NAMALWA (cell line): ENCODE results near the gene ALOX15.
"Not testable (repeated sequence)": the region's sequence is repeated elsewhere in the genome, so short reads cannot be mapped to it uniquely, and the experiment has no call there.

ENCODE experiments used
- DNase-seq: peaks from one replicate; pipeline ENCODE4 v3.0.0-alpha.2; 2015; ENCODE audit warnings: low spot score

ALOX15 gene, protein sequence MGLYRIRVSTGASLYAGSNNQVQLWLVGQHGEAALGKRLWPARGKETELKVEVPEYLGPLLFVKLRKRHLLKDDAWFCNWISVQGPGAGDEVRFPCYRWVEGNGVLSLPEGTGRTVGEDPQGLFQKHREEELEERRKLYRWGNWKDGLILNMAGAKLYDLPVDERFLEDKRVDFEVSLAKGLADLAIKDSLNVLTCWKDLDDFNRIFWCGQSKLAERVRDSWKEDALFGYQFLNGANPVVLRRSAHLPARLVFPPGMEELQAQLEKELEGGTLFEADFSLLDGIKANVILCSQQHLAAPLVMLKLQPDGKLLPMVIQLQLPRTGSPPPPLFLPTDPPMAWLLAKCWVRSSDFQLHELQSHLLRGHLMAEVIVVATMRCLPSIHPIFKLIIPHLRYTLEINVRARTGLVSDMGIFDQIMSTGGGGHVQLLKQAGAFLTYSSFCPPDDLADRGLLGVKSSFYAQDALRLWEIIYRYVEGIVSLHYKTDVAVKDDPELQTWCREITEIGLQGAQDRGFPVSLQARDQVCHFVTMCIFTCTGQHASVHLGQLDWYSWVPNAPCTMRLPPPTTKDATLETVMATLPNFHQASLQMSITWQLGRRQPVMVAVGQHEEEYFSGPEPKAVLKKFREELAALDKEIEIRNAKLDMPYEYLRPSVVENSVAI

GRCh38 chr17:4641297-4642195 lies at the start of gene ALOX15:
TSS of gene ALOX15 (minus strand) at chr17:4641678. CDS start at chr17:4641651, 27 bp downstream.
- DNase-seq = no peak

DNA sequence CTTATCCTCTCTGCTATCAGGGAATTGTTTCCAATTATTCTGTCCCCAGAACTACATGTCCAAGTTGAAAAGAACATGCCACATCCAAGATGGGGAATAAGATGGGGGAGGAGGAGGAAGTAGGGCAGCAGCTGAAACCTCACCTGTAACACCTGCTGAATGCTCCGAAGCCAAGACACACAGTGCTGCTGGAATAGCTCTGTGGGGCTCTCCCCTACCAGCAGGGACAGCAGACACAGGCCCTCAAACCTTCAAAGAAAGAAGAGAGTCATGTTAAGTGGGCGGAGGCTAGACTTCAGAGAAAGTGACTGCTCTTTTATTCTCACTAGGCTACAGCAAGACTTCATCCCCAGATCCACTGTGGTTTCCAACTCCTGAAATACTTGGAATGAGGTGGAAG lies 49.3 kb upstream of the ALOX15 start:
- no peak for DNase-seq

- not testable (repeated sequence) for DNase-seq
These were observed 48.4 kb upstream of the ALOX15 start for GRCh38 chr17:4689872-4690271.

DNA sequence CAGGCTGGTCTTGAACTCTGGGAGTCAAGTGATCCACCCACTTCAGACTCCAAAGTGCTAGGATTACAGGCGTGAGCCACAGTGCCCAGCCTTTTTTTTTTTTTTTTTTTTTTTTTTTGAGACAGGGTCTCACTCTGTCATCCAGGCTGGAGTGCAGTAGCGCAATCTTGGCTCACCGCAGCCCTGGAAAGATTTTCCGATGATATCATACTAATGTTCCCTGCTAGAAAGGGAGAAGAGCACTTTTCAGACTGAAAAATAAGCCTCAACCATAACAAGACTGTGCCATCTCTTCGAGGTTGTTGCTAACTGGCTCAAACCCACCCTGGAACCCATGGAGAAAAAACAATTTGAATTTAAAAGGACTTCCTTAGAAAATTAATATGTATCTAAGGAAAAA lies 42.3 kb upstream of the ALOX15 start:
- DNase-seq = not testable (repeated sequence)

DNA sequence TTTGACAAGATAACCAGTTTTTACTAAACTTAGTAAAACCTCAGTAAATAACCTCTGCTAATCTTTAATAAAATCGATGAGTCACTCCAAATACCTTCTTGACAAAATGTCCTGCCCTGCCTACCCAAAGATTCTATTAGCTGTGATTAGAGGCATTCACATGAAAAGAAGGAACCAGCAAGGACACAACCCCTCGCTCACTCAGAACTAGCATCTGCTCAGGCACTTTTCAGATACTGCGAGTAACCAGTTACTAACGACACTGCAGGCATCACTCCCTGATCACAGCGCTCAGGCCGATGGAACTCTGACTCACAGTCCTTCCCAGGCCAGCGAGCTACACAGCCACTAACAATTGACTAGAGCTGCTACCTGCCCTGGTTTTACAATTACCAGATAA lies 38.2 kb upstream of the ALOX15 start:
- DNase-seq = no peak

DNA sequence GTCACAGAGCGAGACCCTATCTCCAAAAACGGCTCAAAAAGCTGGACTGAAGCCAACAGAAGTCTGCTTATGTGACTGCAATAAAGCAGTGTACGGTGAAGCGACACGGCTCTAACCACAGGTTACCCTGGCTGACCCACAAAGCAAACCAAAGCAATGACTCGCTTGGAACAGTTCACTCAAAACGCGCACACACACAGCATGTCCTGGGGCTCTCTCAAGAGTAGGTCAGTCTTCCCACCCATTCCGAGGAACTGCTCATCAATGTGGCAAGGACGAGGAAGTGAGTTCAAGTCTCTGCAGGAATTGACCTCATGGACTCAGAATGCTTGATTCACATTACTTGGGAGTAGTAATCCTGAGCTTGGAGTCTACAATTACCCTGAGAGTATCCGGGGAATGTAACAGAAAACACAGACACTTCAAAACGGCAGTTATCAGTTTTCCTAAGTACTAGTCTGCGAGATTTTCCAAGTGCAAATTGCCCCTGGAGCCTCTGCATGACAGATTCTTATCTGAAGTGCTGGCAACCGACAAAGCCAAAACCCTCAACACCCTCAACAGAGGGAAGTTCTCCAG lies 37.1 kb upstream of the ALOX15 start:
- no peak for DNase-seq

GRCh38 chr17:4676791-4677190 lies 35.3 kb upstream of the ALOX15 start:
- no peak for DNase-seq

DNA sequence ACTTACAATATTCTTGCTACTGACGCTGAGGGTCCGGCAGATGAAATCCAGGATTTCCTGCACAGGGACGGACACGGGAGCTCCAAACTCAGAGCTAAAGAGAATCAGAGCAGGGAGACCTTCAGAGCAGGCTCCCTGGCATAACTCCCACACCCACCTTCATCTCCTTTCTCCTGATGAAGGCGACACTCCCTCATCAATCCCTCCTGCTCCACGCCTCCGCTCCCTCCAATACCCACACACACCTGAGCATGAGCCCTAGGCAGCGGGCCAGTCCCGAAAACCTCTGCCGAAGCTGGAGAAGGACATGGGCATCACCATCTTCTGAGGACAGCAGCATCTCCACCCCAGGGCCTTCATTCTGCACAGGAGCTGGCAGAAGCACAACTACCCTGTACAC lies 34.3 kb upstream of the ALOX15 start:
- DNase-seq = no peak

DNA sequence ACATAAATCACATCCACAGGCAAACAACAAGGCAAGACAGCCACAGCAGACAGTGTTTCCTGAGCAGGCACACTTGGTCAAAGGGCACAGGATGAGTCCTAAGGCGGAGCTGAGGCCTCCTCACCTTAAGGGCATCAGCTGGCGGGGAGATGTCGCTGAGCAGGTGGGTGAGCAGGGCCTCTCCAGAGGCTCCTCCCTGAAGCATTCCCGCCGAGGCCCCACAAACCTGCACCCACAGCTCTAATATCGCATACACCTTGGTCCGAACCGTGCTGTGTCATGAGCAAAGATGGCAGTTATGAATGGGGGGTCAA lies 33.2 kb upstream of the ALOX15 start:
- no peak for DNase-seq

DNA sequence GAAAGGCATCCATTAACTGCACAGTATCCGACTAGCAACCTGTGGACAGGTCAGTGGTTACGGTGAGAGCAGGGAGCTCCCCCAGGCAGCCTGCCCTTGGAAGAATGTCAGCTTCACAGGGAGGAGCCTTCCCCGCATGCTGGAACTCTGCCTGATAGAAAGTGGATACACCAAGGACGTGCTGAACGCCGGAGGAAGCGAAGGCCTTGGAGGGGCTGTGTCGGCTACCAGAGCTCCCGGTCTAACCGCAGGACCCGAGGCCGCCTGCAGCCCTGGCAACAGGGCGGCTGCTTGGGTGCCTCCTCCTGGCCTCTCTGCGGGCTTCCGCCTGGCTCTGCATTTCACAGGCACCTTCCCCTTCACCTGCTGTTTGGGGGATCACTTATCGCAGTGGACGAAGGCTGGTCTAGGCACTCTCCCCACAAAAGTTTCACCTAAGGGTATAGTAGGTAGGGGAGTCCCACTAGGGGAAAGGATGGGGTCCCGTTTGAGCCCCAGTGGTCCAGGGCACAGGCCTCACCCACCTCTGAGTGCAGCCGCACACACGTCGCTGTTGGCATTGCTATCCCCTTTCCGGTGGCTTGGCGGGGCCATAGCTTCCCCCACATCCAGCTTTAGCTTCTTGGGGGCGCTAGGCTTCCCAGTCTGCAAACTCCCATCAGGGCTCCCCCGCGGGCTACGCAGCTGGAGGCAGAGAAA lies 32.7 kb upstream of the ALOX15 start:
- no peak for DNase-seq

GRCh38 chr17:4673169-4673568 lies 31.7 kb upstream of the ALOX15 start:
- no peak for DNase-seq

GRCh38 chr17:4672751-4673150 lies 31.3 kb upstream of the ALOX15 start:
- no peak for DNase-seq

DNA sequence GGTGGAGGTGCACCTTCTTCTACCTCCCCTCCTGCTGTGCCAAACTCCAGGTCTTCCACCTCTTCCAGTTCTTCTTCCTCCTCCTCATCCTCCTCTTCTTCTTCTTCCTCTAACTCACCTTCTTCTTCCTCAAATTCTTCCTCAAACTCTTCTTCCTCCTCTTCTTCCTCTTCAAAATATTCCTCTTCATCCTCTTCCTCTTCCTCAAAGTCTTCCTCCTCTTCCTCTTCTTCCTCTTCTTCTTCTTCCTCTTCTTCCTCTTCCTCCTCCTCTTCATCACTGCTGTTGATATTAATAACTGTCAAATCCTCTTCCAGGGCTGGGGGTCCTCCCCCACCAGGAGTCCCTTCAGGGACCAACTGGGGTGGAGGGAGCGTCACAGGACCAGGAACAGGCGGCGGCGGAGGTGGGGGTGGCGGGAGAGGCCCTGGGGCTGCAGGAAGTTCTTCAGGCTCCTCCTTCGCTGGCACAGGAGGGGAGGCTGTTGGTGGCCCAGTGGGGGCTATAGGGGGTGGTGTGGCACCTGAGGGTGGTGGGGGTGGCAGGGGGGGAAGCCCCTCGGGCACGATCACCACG lies 30.7 kb upstream of the ALOX15 start:
- DNase-seq = no peak

- no peak for DNase-seq
These were observed 25.7 kb upstream of the ALOX15 start for GRCh38 chr17:4667166-4667565.

DNA sequence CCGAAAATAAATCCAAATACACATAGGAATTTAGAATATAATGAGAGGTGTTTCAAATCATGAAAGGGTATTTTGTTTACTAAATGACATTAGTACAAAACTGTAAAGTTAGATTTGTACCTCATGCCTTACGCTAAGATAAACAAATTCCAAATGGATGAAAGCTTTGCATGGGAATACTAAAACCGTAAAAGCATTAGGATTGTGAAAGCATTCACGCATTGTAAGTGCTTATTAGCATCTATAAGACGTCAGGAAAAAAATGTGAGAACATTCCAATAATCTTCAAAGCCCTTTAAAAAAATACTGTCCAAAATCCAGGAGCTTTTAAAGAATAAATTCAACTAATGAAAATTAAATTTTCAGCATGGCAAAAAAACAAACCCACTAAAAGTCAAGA lies 24.8 kb upstream of the ALOX15 start:
- DNase-seq = no peak

GRCh38 chr17:4665027-4665426 lies 23.5 kb upstream of the ALOX15 start:
- DNase-seq = no peak

GRCh38 chr17:4664230-4664629 lies 22.8 kb upstream of the ALOX15 start:
- DNase-seq = no peak

- no peak for DNase-seq
These were observed 22.2 kb upstream of the ALOX15 start for GRCh38 chr17:4663711-4664110.

DNA sequence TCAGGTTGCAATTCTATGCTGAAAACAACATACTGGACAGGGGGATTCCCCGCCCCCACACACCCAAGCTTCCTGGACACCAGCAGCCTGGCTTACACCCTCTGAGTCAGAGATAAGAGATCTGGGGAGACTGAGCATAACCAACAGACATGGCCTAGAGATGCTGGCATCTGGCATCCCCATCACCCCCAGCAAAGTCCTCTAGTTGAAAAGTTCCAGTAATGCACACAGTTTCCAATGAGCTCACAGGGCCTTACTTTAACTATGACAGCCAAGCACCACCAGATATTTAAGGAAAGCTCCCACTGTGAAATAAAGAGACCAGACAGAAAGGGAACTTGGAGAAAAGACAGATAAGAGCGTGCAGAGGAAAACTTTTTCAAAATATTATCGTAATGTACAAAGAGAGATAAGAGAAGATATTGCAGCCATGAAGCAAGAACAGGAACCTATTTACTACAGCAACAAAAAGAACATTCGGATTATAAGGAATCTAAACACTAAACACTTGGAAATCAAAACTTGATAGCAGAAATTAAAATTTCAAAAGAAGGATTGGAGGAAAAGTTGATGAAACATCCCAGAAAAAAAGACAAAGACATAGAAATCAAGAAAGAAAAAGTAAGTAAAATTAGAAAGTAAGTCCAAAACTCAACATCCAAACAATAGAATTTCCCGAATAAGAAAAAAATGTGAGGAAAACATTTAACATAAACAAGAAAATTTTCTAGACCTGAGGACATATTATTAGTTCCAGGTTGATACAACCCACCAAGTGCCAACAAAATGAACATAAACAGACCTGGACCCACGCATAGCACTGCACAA lies 17.2 kb upstream of the ALOX15 start:
- no peak for DNase-seq

- DNase-seq = no peak
These were observed 16.2 kb upstream of the ALOX15 start for GRCh38 chr17:4657678-4658077.

DNA sequence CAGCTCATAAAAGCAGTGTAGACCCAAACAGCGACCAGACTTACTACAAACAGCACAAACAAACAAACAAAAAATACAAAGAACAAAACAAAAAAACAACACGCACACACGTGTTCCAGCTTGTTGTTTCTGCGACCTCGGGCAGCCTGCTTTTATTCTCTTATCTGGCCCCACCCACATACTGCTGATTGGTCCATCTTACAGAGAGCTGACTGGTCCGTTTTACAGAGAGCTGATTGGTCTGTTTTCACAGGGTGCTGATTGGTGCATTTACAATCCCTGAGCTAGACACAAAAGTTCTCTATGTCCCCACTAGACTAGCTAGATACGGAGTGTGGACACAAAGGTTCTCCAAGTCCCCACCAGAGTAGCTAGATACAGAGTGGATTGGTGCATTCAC lies 14.5 kb upstream of the ALOX15 start:
- not testable (repeated sequence) for DNase-seq
